ENCODE measurements around the gene RAB11FIP4. TPM values are rescaled to one million over a fixed set of nuclear protein-coding genes. Genes with fewer than 3 reads are reported as not detected.

Gene RAB11FIP4
- total RNA-seq, 4 donors from 2014 or later: 0.47 to 14.1 (median 1.9) TPM

DNA sequence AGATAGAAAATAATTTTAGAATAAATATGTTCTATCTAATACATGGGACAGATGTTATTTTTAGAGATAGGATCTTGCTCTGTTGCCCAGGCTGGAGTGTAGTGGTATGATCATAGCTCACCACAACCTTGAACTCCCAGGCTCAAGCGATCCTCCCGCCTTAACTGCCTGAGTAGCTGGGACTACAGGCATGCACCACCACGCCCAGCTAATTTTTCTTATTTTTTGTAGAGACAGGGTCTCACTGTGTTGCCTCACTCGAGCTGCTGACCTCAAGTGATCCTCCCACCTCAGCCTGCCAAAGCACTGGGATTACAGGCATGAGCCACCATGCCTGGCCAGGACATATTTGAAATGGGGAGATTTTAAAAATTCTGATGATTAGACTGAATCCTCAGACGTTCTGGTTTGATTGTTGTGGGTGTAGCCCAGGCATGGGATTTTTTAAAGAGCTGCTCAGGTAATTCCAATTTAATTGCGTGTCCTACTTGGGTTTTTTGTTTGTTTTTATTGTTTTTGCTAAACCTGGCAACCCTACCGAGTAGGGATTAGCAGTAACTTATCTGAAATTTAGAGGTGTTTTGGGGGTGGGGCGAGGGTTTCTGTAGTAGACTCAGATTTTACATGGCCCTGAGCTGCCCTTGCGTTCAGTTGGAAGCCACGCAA lies 142.9 kb downstream of the RAB11FIP4 start:
- ATAC-seq: peak; percentile 45
- no peak overlapping the region for H3K27ac ChIP-seq

DNA sequence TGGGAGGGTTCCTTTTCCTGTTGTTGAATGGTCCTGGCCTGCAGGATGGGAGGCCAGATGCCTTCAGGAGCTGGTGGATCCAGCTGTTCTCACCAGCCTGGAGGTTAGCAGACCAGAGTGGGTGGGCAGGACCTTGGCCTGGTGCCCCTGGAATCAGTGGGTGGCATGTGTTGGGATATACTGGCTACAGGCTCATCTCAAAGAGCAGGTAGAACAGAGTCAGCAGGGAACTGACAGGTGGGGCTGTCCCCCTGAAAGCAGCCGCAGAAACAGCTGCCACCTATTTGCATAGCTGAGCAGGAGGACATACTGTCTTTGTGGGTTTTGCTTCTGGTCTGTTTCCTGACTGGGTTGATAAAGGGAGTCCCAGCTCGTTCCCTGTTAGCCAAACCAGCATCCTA lies 144.1 kb downstream of the RAB11FIP4 start:
- ATAC-seq: no peak
- H3K4me1 ChIP-seq: peaks cover 0 to 17% (median 3%) of the 10 kb centered on the region in 3 donors
- no peak overlapping the region for H3K27ac ChIP-seq
- 100% methylated on average over 1 of the region's 2 CpGs; no CpG with 5 or more reads in 1 of the 2 donors for WGBS, 2 donors (ENCODE audit: low coverage in 1 of 2)
- H3K27me3 ChIP-seq: no peaks in the 10 kb centered on the region
- H3K36me3 ChIP-seq: no peaks in the 10 kb centered on the region
- H3K4me3 ChIP-seq: no peak overlapping the region
- TF ChIP-seq, protein P1, sequence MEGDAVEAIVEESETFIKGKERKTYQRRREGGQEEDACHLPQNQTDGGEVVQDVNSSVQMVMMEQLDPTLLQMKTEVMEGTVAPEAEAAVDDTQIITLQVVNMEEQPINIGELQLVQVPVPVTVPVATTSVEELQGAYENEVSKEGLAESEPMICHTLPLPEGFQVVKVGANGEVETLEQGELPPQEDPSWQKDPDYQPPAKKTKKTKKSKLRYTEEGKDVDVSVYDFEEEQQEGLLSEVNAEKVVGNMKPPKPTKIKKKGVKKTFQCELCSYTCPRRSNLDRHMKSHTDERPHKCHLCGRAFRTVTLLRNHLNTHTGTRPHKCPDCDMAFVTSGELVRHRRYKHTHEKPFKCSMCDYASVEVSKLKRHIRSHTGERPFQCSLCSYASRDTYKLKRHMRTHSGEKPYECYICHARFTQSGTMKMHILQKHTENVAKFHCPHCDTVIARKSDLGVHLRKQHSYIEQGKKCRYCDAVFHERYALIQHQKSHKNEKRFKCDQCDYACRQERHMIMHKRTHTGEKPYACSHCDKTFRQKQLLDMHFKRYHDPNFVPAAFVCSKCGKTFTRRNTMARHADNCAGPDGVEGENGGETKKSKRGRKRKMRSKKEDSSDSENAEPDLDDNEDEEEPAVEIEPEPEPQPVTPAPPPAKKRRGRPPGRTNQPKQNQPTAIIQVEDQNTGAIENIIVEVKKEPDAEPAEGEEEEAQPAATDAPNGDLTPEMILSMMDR (IDR thresholded peaks at IDR 0.05): no peak
- no peak for TF ChIP-seq EP300 (IDR thresholded peaks at IDR 0.05)
- no peak for TF ChIP-seq POLR2A (IDR thresholded peaks at IDR 0.05)
- TF ChIP-seq POLR2AphosphoS5 (IDR thresholded peaks at IDR 0.05): no peak
- H3K9me3 ChIP-seq: no peaks in the 10 kb centered on the region

More for the DNA sequence above, 142.9 kb downstream of the RAB11FIP4 start:
- no peaks in the 10 kb centered on the region for H3K36me3 ChIP-seq
- H3K4me1 ChIP-seq: peaks cover 0 to 17% (median 3%) of the 10 kb centered on the region in 3 donors
- H3K4me3 ChIP-seq: no peak overlapping the region
- no peaks in the 10 kb centered on the region for H3K9me3 ChIP-seq
- TF ChIP-seq EP300 (IDR thresholded peaks at IDR 0.05): no peak
- no peak for TF ChIP-seq POLR2AphosphoS5 (IDR thresholded peaks at IDR 0.05)
- TF ChIP-seq, protein P1 (IDR thresholded peaks at IDR 0.05): no peak
- no peak for TF ChIP-seq POLR2A (IDR thresholded peaks at IDR 0.05)
- 64 to 79% methylated on average over 6 to 10 of the region's 10 CpGs for WGBS, 2 donors (ENCODE audit: low coverage in 1 of 2)
- no peaks in the 10 kb centered on the region for H3K27me3 ChIP-seq

DNA sequence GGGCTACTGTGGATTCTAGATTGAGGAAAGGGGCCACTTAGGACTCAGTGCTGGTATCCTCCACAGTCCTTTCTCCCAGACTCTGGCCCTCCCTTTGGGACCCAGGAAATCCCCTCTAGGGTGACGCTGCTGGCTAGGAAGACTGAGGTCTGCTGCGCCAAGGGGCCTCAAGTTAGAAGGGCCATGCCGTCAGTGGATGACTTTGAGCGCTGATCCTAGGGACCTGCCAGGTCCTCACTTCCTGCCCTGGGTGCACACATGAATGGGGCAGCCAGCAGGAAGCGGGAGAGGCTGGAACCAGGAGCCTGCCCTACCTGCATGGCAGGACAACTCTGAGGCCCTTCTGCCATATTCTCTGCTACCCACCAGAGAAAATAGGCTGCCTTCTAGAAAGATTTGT lies 145.0 kb downstream of the RAB11FIP4 start:
- no CpG with 5 or more reads among the region's 5 CpGs for WGBS, 2 donors (ENCODE audit: low coverage in 1 of 2)
- TF ChIP-seq EP300 (IDR thresholded peaks at IDR 0.05): no peak
- no peak for TF ChIP-seq POLR2AphosphoS5 (IDR thresholded peaks at IDR 0.05)
- no peak for TF ChIP-seq POLR2A (IDR thresholded peaks at IDR 0.05)
- TF ChIP-seq, protein P1 (IDR thresholded peaks at IDR 0.05): no peak
- no peak for ATAC-seq
- no peak overlapping the region for H3K27ac ChIP-seq
- H3K4me3 ChIP-seq: no peak overlapping the region
- H3K9me3 ChIP-seq: no peaks in the 10 kb centered on the region
- H3K4me1 ChIP-seq: peaks cover 0 to 17% (median 3%) of the 10 kb centered on the region in 3 donors
- H3K27me3 ChIP-seq: no peaks in the 10 kb centered on the region
- no peaks in the 10 kb centered on the region for H3K36me3 ChIP-seq

DNA sequence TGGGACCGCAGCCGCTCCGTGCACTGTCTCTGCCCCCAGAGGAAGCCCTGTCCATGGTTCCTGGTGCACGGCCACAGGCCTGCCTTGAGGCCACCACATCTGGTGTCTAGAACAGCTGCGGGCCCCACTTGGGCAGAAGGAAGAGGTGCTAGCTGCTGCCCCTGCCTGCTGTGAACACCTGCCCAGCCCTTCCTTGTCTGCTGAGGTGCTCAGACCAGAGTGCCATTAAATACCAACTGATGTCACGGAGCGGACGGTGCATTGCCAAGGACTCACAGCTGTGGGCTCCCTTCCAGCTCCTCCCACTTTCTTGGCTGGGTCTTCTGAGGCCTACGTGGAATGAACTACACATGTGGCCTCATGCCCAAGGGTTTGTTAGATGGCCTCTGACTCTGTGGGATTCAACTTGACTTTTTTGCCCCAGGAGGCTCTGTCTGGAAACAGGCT lies 146.1 kb downstream of the RAB11FIP4 start:
- Histone ChIP-seq H3K27me3 (no peaks in the 10 kb centered on the region), H3K4me1 (peaks cover 0 to 17% (median 3%) of the 10 kb centered on the region in 3 donors), H3K9me3 (no peaks in the 10 kb centered on the region), H3K4me3 (no peak overlapping the region), H3K27ac (no peak overlapping the region), H3K36me3 (no peaks in the 10 kb centered on the region)
- peak; percentile 23 for ATAC-seq
- WGBS, 2 donors (ENCODE audit: low coverage in 1 of 2): 10% methylated on average over 4 of the region's 9 CpGs; no CpG with 5 or more reads in 1 of the 2 donors
- TF ChIP-seq EP300 (IDR thresholded peaks at IDR 0.05) (no peak), POLR2AphosphoS5 (IDR thresholded peaks at IDR 0.05) (peak; percentile 6)

DNA sequence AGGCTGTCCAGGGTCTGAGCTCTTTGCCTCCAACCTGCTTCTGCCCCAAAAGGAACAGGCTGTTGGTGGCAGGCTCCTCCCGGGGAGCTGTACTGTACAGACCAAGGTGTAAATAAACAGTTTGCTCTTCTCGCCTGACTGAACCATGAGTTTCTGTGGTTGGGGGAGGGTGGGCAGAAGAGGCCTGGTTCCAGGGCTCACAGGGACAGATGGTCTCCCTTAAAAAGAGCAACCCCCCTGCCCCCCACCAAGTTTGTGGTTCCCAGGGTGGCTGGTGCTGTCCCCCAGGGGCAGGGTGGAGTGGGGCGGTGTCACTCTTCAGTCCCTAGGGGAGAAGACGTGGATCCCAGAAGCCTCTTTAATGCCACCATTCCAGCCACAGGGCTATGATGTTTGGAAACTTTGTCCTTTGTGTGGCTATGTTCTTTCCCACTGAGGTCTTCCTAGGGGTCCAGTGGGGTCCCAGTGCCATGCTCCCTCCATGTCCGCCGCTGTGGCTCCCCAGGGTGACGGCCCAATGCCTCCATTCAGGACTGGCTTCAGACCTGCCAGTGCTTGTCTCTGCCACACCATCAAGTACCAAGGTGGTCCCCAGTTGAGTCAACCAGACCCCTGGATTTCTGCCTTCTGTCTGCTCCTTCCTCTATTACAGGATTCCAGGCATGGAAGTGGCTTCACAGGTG lies 146.7 kb downstream of the RAB11FIP4 start:
- H3K27ac ChIP-seq: no peak overlapping the region
- no peaks in the 10 kb centered on the region for H3K36me3 ChIP-seq
- H3K27me3 ChIP-seq: no peaks in the 10 kb centered on the region
- peaks cover 0 to 17% (median 3%) of the 10 kb centered on the region in 3 donors for H3K4me1 ChIP-seq
- no peaks in the 10 kb centered on the region for H3K9me3 ChIP-seq
- TF ChIP-seq EP300 (IDR thresholded peaks at IDR 0.05): no peak
- TF ChIP-seq, protein P1 (IDR thresholded peaks at IDR 0.05): no peak
- no peak for TF ChIP-seq POLR2AphosphoS5 (IDR thresholded peaks at IDR 0.05)
- no peak for TF ChIP-seq POLR2A (IDR thresholded peaks at IDR 0.05)
- H3K4me3 ChIP-seq: no peak overlapping the region
- no peak for ATAC-seq
- WGBS, 2 donors (ENCODE audit: low coverage in 1 of 2): 20 to 90% methylated on average over 1 to 4 of the region's 7 CpGs

Data from gastroesophageal sphincter (tissue), 4 donors.